Measurements from ENCODE around the gene PTPRT.

DNA sequence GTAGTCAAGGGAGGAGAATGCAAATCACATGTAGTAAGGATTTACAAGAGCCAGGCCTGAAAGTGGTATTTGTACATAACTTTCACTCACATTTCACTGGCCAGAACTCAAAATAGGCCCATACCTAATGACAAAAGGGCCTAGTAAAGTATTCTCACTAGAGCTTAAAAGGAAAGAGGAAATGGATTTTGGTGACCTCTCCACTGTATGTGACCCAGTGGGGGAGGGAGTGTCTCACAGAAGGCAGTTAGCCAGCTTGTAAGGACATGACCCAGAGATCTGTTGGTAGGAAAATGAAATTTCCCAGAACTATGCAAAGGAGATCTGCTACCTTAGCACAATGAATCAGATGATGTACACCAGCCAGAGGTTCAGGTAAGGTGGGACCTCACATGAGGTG is 124.4 kb downstream of the PTPRT start:
- TF ChIP-seq, protein P1, sequence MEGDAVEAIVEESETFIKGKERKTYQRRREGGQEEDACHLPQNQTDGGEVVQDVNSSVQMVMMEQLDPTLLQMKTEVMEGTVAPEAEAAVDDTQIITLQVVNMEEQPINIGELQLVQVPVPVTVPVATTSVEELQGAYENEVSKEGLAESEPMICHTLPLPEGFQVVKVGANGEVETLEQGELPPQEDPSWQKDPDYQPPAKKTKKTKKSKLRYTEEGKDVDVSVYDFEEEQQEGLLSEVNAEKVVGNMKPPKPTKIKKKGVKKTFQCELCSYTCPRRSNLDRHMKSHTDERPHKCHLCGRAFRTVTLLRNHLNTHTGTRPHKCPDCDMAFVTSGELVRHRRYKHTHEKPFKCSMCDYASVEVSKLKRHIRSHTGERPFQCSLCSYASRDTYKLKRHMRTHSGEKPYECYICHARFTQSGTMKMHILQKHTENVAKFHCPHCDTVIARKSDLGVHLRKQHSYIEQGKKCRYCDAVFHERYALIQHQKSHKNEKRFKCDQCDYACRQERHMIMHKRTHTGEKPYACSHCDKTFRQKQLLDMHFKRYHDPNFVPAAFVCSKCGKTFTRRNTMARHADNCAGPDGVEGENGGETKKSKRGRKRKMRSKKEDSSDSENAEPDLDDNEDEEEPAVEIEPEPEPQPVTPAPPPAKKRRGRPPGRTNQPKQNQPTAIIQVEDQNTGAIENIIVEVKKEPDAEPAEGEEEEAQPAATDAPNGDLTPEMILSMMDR (IDR thresholded peaks at IDR 0.05; ENCODE audit: insufficient read depth, low read length, poor library complexity, severe bottlenecking) = no peak
- TF ChIP-seq EZH2phosphoT487 (conservative IDR thresholded peaks at IDR 0.05; ENCODE audit: low read length) = no peak

All from SU-DHL-6 (cell line).